ENCODE measurements around the gene SLC30A7.
A peak's percentile ranks its signal among the peaks of the same experiment; 100 is the strongest.
"Not testable (repeated sequence)": the region's sequence is repeated elsewhere in the genome, so short reads cannot be mapped to it uniquely, and the experiment has no call there.

The SLC30A7 gene

DNA sequence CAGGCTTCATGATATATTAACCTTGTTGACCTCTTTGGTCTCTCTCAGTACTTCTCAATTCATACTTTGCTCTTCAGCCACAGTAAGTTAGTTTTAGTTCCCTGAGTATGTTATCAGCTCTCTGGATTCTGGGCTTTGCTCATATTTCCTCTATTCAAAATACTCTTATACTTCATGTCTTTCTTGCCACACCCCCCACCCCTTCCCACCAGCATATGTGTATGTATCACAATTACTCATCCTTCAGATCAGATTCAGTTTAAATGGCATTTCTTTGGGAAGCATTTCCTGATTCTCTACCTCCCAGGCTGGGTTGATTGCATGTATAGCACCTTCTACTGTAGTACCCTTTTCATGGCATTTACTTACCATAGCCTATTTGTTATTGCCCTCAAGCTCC, 28.3 kb downstream of the SLC30A7 start:
- no peak for DNase-seq (ENCODE audit: low read depth)
- TF ChIP-seq, protein P1, sequence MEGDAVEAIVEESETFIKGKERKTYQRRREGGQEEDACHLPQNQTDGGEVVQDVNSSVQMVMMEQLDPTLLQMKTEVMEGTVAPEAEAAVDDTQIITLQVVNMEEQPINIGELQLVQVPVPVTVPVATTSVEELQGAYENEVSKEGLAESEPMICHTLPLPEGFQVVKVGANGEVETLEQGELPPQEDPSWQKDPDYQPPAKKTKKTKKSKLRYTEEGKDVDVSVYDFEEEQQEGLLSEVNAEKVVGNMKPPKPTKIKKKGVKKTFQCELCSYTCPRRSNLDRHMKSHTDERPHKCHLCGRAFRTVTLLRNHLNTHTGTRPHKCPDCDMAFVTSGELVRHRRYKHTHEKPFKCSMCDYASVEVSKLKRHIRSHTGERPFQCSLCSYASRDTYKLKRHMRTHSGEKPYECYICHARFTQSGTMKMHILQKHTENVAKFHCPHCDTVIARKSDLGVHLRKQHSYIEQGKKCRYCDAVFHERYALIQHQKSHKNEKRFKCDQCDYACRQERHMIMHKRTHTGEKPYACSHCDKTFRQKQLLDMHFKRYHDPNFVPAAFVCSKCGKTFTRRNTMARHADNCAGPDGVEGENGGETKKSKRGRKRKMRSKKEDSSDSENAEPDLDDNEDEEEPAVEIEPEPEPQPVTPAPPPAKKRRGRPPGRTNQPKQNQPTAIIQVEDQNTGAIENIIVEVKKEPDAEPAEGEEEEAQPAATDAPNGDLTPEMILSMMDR (IDR thresholded peaks at IDR 0.05; ENCODE audit: insufficient read depth, low read depth, low read length, missing control alignments), result no peak
- no peak overlapping the region for H3K4me3 ChIP-seq (ENCODE audit: low read depth, low read length)

DNA sequence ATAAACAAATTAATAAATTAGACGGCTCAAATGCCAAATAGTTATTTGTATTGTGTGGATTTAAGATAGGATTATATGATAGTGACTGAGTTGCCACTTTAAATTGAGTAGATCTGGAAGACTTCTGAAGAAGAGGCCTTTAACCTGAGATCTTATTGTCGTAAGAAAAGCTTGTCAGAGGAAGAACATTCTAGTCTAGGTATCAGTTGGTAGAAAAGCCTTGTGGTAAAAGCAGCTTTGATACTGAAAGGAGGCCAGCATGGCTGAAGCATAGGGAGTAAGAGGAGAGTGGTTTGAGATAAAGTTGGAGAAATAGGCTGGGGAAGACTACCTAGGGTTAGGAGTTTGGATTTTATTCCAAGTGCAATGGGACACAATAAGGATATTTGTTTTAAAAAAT, 29.1 kb downstream of the SLC30A7 start:
- TF ChIP-seq, protein P1 (IDR thresholded peaks at IDR 0.05; ENCODE audit: insufficient read depth, low read depth, low read length, missing control alignments), result no peak
- no peak for DNase-seq (ENCODE audit: low read depth)
- H3K4me3 ChIP-seq (ENCODE audit: low read depth, low read length), result no peak overlapping the region

DNA sequence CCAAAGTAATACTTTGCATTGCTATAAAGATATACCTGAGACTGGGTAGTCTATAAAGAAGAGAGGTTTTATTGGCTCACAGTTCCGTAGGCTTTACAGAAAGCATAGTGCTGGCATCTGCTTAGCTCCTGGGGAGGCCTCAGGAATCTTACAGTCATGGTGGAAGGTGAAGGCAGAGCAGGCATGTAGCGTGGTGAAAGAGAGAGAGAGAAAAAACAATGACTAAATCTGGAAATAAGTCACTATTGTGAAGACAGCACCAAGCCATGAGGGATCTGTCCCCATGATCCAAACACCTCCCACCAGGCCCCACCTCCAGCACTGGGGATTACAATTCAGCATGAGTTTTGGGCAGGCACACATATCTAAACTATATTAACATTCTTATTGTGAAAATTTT, 30.4 kb downstream of the SLC30A7 start:
- H3K4me3 ChIP-seq (ENCODE audit: low read depth, low read length), result no peak overlapping the region
- TF ChIP-seq, protein P1 (IDR thresholded peaks at IDR 0.05; ENCODE audit: insufficient read depth, low read depth, low read length, missing control alignments), result no peak
- DNase-seq (ENCODE audit: low read depth), result no peak

DNA sequence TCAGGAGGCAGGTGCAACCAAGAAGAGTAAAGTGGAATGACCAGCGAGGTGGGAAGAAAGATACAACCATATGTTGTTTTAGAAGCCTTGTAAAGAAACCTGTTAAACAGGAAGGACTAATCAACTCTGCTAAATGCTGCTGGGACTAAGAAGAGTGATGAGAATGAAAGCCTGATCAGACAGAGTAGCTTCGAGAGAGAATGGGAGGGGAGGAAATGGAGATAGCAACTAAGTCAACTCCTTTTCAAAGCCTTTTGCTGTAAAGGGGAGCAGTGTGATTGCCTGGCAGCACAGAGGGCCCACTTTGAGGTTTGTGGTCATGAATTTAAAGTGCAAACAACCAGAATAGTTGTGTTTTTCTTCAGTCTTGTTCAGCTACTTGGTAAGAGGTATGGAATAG, 31.4 kb downstream of the SLC30A7 start:
- no peak overlapping the region for H3K4me3 ChIP-seq (ENCODE audit: low read depth, low read length)
- TF ChIP-seq, protein P1 (IDR thresholded peaks at IDR 0.05; ENCODE audit: insufficient read depth, low read depth, low read length, missing control alignments), result no peak
- DNase-seq (ENCODE audit: low read depth), result peak; percentile 21

DNA sequence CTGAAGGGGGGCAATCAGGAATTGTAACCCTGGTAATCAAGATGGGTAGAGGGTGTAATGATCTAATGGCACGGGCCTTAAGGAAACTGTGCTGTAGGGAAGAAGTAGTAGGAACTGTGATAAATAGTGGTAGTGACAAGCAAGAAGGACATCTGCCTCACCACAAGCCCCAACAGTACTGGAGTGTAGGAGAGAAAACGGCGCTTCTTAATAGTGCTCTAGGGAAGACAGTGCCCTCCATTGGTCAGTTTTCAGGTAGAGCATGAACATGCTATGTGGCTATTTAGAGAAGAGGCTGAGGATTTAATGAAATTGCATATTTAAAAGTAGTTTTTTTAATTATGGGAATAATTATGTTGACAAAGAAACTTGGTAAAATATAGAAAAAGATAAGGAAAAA, 32.2 kb downstream of the SLC30A7 start:
- TF ChIP-seq, protein P1 (IDR thresholded peaks at IDR 0.05; ENCODE audit: insufficient read depth, low read depth, low read length, missing control alignments), result no peak
- H3K4me3 ChIP-seq (ENCODE audit: low read depth, low read length), result no peak overlapping the region
- no peak for DNase-seq (ENCODE audit: low read depth)

DNA sequence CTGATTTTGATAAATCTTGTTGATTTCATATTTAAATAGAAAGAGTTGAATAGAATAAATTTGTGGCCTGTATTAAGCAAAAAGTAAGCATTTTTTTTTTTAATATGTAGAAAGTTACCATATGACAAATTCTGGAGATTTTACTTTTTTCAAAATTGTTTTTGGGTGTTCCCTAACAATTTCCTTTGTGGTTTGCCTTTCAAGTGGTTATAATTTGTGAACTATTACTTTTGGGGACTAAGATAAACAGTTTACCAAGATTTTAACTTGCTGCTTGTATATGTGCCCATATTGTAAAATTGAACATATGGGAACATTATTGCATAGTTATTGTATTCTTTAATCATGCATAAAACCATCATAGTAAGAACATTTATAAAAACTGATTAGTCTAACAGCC, 34.6 kb downstream of the SLC30A7 start:
- DNase-seq (ENCODE audit: low read depth), result no peak
- TF ChIP-seq, protein P1 (IDR thresholded peaks at IDR 0.05; ENCODE audit: insufficient read depth, low read depth, low read length, missing control alignments), result no peak

DNA sequence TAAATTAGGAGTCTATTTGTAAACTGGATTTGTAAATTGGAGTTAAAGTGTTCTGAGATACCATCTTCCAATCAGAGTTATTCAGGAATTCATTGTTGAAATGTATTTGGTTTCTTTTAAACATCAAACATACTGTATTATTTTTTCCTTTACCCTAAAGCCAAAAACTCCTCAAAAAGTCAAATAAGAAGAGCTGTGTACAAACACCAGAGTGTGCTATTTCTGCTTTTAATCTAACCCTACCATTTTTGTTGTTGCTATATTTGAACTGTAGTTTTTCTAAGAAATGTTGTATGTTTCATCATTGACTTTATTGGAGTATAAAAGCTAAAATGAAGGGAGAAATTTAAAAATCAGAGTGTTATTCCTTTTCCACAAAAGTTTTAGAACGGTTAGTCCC, 35.8 kb downstream of the SLC30A7 start:
- TF ChIP-seq, protein P1 (IDR thresholded peaks at IDR 0.05; ENCODE audit: insufficient read depth, low read depth, low read length, missing control alignments), result no peak
- no peak overlapping the region for H3K4me3 ChIP-seq (ENCODE audit: low read depth, low read length)
- no peak for DNase-seq (ENCODE audit: low read depth)

More for the DNA sequence above, 34.6 kb downstream of the SLC30A7 start:
- H3K4me3 ChIP-seq (ENCODE audit: low read depth, low read length), result no peak overlapping the region

DNA sequence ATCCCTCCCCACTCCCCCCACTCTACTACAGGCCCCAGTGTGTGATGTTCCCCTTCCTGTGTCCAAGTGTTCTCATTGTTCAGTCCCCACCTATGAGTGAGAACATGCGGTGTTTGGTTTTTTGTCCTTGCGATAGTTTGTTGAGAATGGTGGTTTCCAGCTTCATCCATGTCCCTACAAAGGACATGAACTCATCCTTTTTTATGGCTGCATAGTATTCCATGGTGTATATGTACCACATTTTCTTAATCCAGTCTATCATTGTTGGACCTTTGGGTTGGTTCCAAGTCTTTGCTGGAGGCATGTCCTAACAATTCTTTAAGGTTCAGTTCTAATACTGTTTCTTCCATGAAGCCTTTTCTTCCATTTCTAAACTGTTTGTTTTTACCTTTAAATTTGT, 37.7 kb downstream of the SLC30A7 start:
- not testable (repeated sequence) for DNase-seq (ENCODE audit: low read depth); H3K4me3 ChIP-seq (ENCODE audit: low read depth, low read length)

Measured in GM12865 (cell line).